IMR-90 (cell line): Measurements from ENCODE around the gene MYH16. TPM values are rescaled to one million over a fixed set of nuclear protein-coding genes. Genes with fewer than 3 reads are reported as not detected.
A peak's percentile ranks its signal among the peaks of the same experiment; 100 is the strongest.
"Not testable (repeated sequence)": the region's sequence is repeated elsewhere in the genome, so short reads cannot be mapped to it uniquely, and the experiment has no call there.

Experiments
- ATAC-seq: fragments of 200-7000 bp; cut with Tn5 transposase; 2 replicates; pipeline ENCODE4 v1.9.1; 2020; ENCODE audit warnings: low read depth, mild to moderate bottlenecking, moderate library complexity
- BruUV-seq: library from RNA; stranded (reverse); fragments of 400-500 nt; replicated peaks from 2 replicates; lab custom pipeline; 2021; lab: Mats Ljungman, UMichigan
- CTCF ChIA-PET: fragments of 300-600 bp; formaldehyde crosslinking; extraction: SDS; loops from one replicate; lab custom pipeline; 2021; ENCODE audit warnings: antibody characterized with exemption; lab: Yijun Ruan, JAX
- POLR2A ChIA-PET: fragments of 300-600 bp; sonication (Branson Sonifier 250); formaldehyde crosslinking; loops from one replicate; lab custom pipeline; 2022; ENCODE audit warnings: antibody characterized with exemption; ENCODE audit not compliant: unreplicated experiment; lab: Charles Lee
- DNase-seq: peaks from one replicate; pipeline ENCODE4 v3.0.0; 2013
- H2AFZ ChIP-seq: replicated peaks from 2 replicates; pipeline ENCODE3; 2013; ENCODE audit warnings: low read length, mild to moderate bottlenecking; ENCODE audit not compliant: poor library complexity
- H2AK5ac ChIP-seq: 2 replicates; pipeline ENCODE4 v1.6.1; 2013; ENCODE audit warnings: low read depth, low read length, inconsistent platforms
- H2AK9ac ChIP-seq: replicated peaks from 2 replicates; pipeline ENCODE3; 2013; ENCODE audit warnings: mild to moderate bottlenecking, low read depth, low read length, moderate library complexity; ENCODE audit not compliant: poor library complexity
- H2BK120ac ChIP-seq: 2 replicates; pipeline ENCODE4 v1.6.1; 2013; ENCODE audit warnings: low read depth, low read length, inconsistent platforms
- H2BK15ac ChIP-seq: 3 replicates; pipeline ENCODE4 v1.6.1; 2013; ENCODE audit warnings: low read depth, low read length, inconsistent platforms
- H2BK20ac ChIP-seq: 2 replicates; pipeline ENCODE4 v1.6.1; 2013; ENCODE audit warnings: low read depth, mild to moderate bottlenecking, inconsistent platforms, low read length, moderate library complexity
- H2BK5ac ChIP-seq: 2 replicates; pipeline ENCODE4 v1.6.1; 2013; ENCODE audit warnings: mild to moderate bottlenecking, low read depth, low read length, inconsistent platforms; ENCODE audit not compliant: poor library complexity, severe bottlenecking
- H3K14ac ChIP-seq: replicated peaks from 2 replicates; pipeline ENCODE4 v1.6.1; 2013; ENCODE audit warnings: low read depth, low read length, inconsistent platforms
- H3K18ac ChIP-seq: 2 replicates; pipeline ENCODE4 v1.6.1; 2013; ENCODE audit warnings: low read depth, low read length, control low read depth
- H3K23ac ChIP-seq: 2 replicates; pipeline ENCODE4 v1.6.1; 2013; ENCODE audit warnings: low read depth, low read length, inconsistent platforms
- H3K27ac ChIP-seq: 2 replicates; pipeline ENCODE4 v1.5.1; 2013; ENCODE audit warnings: mild to moderate bottlenecking, control low read depth, low read length; ENCODE audit not compliant: insufficient read depth
- H3K27me3 ChIP-seq: 2 replicates; pipeline ENCODE4 v1.6.1; 2013; ENCODE audit warnings: low read length; ENCODE audit not compliant: control insufficient read depth, insufficient read depth
- H3K36me3 ChIP-seq: 2 replicates; pipeline ENCODE4 v1.6.1; 2013; ENCODE audit warnings: low read length, mixed read lengths; ENCODE audit not compliant: control insufficient read depth, insufficient read depth
- H3K4ac ChIP-seq: 2 replicates; pipeline ENCODE4 v1.6.1; 2013; ENCODE audit warnings: low read depth, low read length, inconsistent platforms
- H3K4me1 ChIP-seq: 2 replicates; pipeline ENCODE4 v1.6.1; 2013; ENCODE audit warnings: low read length, mixed read lengths; ENCODE audit not compliant: control insufficient read depth, insufficient read depth
- H3K4me2 ChIP-seq: 2 replicates; pipeline ENCODE4 v1.6.1; 2013; ENCODE audit warnings: low read depth, mild to moderate bottlenecking, control low read depth, low read length, moderate library complexity
- H3K4me3 ChIP-seq: 2 replicates; pipeline ENCODE4 v1.5.1; 2013; ENCODE audit warnings: low read depth, mild to moderate bottlenecking, control low read depth, low read length, moderate library complexity; ENCODE audit not compliant: insufficient read depth
- H3K56ac ChIP-seq: 2 replicates; pipeline ENCODE4 v1.6.1; 2013; ENCODE audit warnings: low read length, inconsistent platforms; ENCODE audit not compliant: insufficient read depth; ENCODE audit errors: extremely low read depth
- H3K79me1 ChIP-seq, 2 experiments: 2 replicates each; pipeline ENCODE4 v1.6.1; 2013; ENCODE audit warnings: low read length in 2 of 2, inconsistent platforms in 1 of 2, low read depth in 1 of 2
- H3K9ac ChIP-seq: 2 replicates; pipeline ENCODE4 v1.6.1; 2013; ENCODE audit warnings: low read depth, low read length, control low read depth
- H3K9me1 ChIP-seq: 2 replicates; pipeline ENCODE4 v1.6.1; 2013; ENCODE audit warnings: low read length, inconsistent platforms; ENCODE audit not compliant: insufficient read depth
- H3K9me3 ChIP-seq: 2 replicates; pipeline ENCODE4 v1.6.1; 2013; ENCODE audit warnings: low read length; ENCODE audit not compliant: control insufficient read depth, insufficient read depth
- H4K20me1 ChIP-seq: 2 replicates; pipeline ENCODE4 v1.6.1; 2013; ENCODE audit warnings: low read length, inconsistent platforms; ENCODE audit not compliant: insufficient read depth
- H4K5ac ChIP-seq: 2 replicates; pipeline ENCODE4 v1.6.1; 2013; ENCODE audit warnings: mild to moderate bottlenecking, low read depth, low read length, control low read depth
- H4K8ac ChIP-seq, 2 experiments: 2 replicates each; pipeline ENCODE4 v1.6.1; 2013; ENCODE audit warnings: low read depth in 2 of 2, low read length in 2 of 2, control low read depth in 1 of 2, inconsistent platforms in 1 of 2
- H4K91ac ChIP-seq: 2 replicates; pipeline ENCODE4 v1.6.1; 2013; ENCODE audit warnings: low read depth, low read length, inconsistent platforms; ENCODE audit not compliant: insufficient read depth
- BHLHE40 ChIP-seq: fragments of 150-350 bp; IDR thresholded peaks from 2 replicates; pipeline ENCODE4 v1.6.1; 2016; ENCODE audit warnings: mild to moderate bottlenecking, low read depth, low read length
- CEBPB ChIP-seq: IDR thresholded peaks from 2 replicates; pipeline ENCODE4 v1.6.1; 2012; ENCODE audit warnings: low read depth, low read length, improper control_type of control experiment
- NFE2L2 ChIP-seq: fragments of 150-350 bp; IDR thresholded peaks from 2 replicates; pipeline ENCODE4 v1.6.1; 2016; ENCODE audit warnings: low read depth, mild to moderate bottlenecking, low read length
- WGBS, 2 experiments: methylation state at CpG; one replicate each; pipeline versions ENCODE4 v1.1.5 to v1.1.7; 2013; ENCODE audit warnings: missing lambda C conversion rate in 2 of 2; ENCODE audit not compliant: insufficient read length in 1 of 2; ENCODE audit errors: extremely low coverage in 2 of 2; 5-methylcytosine and 5-hydroxymethylcytosine counted together
- dilution Hi-C: fragments of 300-500 bp; cut with HindIII; formaldehyde crosslinking; loops from one replicate; pipeline ENCODE4 v1.14.3; 2018; ENCODE audit warnings: low sequenced_read_pairs; ENCODE audit not compliant: unreplicated experiment
- in situ Hi-C: fragments of 300-500 bp; cut with MboI; formaldehyde crosslinking; loops from 3 replicates; pipeline ENCODE4 v1.14.3; 2019; ENCODE audit warnings: low sequenced_read_pairs, inconsistent platforms, mixed read lengths
- intact Hi-C: fragments of 100-400 bp; cut with micrococcal nuclease; formaldehyde crosslinking; loops from 2 replicates; pipeline ENCODE4 v1.10.0; 2022
- polyA plus RNA-seq, 3 experiments: library from polyadenylated mRNA; depleted of rRNA; stranded (reverse); fragments of >200 nt; gene quantifications; 2 replicates each; pipeline ENCODE4 v1.2.3, GENCODE V29; 2012; ENCODE audit warnings: low replicate concordance in 1 of 3
- total RNA-seq: library from RNA; depleted of rRNA; stranded (reverse); fragments of >200 nt; gene quantifications from 2 replicates; pipeline ENCODE4 v1.2.3, GENCODE V29; 2012

MYH16 gene
- total and polyA plus RNA-seq, 2 of the 4 experiments (the other 2 are of a cell fraction): 0.09 to 0.18 TPM

DNA sequence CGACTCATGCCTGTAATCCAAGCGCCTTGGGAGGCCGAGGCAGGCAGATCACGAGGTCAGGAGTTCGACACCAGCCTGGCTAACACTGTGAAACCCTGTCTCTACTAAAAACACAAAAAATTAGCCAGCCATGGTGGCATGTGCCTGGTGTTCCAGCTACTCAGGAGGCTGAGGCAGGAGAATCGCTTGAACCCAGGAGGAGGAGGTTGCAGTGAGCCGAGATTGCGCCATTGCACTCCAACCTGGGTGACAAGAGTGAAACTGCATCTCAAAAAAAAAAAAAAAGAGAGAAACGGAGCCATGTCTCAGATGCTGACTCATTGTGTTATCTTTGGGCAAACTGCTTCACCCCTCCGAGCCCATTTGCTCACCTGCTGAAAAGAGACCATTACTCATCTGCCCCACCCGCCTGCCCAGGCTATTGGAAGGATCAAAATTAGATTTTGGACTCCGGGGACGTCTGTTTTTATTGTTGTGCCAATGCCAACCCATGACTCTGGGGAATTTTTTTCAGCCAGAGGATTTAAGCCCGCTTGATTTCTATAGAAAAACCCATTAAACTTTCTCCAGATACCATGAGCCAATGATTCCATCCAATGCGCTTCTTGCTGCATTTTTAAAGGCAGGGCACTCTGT lies 48.3 kb upstream of the MYH16 start:
- H2BK20ac ChIP-seq, H4K20me1 ChIP-seq, H3K9ac ChIP-seq, dilution Hi-C loops, H3K4ac ChIP-seq, H3K9me3 ChIP-seq, H3K4me2 ChIP-seq, H3K4me1 ChIP-seq, H4K91ac ChIP-seq, H3K4me3 ChIP-seq, H3K27ac ChIP-seq, POLR2A ChIA-PET, H3K79me1 ChIP-seq, H2BK15ac ChIP-seq, H3K23ac ChIP-seq, H3K9me1 ChIP-seq, H3K18ac ChIP-seq, H2AK5ac ChIP-seq, H3K27me3 ChIP-seq, intact Hi-C loops, H2BK120ac ChIP-seq, H2BK5ac ChIP-seq, H3K36me3 ChIP-seq, H4K5ac ChIP-seq, H4K8ac ChIP-seq, H3K56ac ChIP-seq, BruUV-seq, in situ Hi-C loops, ATAC-seq, CTCF ChIA-PET, H3K14ac ChIP-seq: not testable (repeated sequence)
- TF ChIP-seq CEBPB (peak; percentile 59), NFE2L2 (peak; percentile 60; the same call in 1 of the 2 replicates), BHLHE40 (0 out of 2 replicates have a peak, but pooled peaks have one; percentile 3)
- Histone ChIP-seq H2AK9ac (peak overlapping the region; percentile 65), H2AFZ (peak overlapping the region; percentile 67)
- DNase-seq: peak; percentile 51
- WGBS, 2 experiments: 96% methylated on average over 4 of the region's 15 CpGs; no CpG with 5 or more reads in 1 of the 2 experiments
